ENCODE measurements around the gene MTCP1. TPM values are rescaled to one million over a fixed set of nuclear protein-coding genes. Genes with fewer than 3 reads are reported as not detected.

MTCP1 gene
- total and polyA plus RNA-seq, 8 donors, result 2.8 to 42.2 (median 15.5) TPM

DNA sequence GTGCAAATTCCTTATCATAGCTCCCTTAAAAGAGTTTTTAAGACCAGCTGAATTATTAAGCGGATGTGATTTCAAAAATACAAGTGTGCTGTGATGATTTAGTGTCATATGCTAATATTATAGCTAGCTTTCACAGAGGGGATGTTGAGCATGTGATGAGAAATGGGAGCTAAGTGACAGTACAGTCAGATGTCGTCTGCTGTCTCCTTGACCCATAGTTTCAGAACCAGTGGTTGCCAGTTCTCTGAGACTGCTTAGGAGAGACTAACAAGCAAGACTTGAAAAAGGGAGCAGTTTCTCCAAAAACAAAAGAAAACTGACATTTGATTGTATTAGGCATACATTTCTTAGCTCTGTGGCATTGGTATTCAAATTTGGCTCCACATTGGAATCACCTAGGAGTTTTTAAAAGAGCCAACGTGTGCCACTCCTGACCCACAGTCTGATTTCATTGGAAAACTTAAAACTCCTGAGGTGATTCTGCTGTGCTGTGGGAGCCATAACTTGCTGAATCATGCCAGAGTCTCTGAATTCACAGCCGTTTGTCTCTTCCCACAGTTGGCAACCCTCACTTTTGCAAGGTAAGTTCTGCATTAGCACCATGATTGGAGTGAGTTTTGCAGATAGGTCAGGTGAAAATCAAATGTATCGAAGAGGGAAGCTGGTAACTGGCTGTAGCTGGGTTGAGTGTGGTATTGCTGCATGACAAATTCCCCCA is 24.0 kb downstream of the MTCP1 start:
- Histone ChIP-seq H3K9me3 (no peaks in the 10 kb centered on the region), H3K4me3 (no peak overlapping the region), H3K27me3 (no peaks in the 10 kb centered on the region), H3K36me3 (peaks cover 0 to 26% (median 16%) of the 10 kb centered on the region in 4 donors), H3K27ac (no peak overlapping the region), H3K4me1 (no peaks in the 10 kb centered on the region)
- 66 to 96% (median 92%) methylated on average over 5 of the region's 5 CpGs for WGBS, 5 donors
- TF ChIP-seq POLR2AphosphoS5 (IDR thresholded peaks at IDR 0.05) (no peak), EP300 (IDR thresholded peaks at IDR 0.05) (no peak), POLR2A (IDR thresholded peaks at IDR 0.05) (no peak)
- TF ChIP-seq, protein P1, sequence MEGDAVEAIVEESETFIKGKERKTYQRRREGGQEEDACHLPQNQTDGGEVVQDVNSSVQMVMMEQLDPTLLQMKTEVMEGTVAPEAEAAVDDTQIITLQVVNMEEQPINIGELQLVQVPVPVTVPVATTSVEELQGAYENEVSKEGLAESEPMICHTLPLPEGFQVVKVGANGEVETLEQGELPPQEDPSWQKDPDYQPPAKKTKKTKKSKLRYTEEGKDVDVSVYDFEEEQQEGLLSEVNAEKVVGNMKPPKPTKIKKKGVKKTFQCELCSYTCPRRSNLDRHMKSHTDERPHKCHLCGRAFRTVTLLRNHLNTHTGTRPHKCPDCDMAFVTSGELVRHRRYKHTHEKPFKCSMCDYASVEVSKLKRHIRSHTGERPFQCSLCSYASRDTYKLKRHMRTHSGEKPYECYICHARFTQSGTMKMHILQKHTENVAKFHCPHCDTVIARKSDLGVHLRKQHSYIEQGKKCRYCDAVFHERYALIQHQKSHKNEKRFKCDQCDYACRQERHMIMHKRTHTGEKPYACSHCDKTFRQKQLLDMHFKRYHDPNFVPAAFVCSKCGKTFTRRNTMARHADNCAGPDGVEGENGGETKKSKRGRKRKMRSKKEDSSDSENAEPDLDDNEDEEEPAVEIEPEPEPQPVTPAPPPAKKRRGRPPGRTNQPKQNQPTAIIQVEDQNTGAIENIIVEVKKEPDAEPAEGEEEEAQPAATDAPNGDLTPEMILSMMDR (IDR thresholded peaks at IDR 0.05), result no peak
- intact Hi-C loops (cut with DNase I; ENCODE audit: low total_unique reads), result no loop called here
- no peak for DNase-seq

DNA sequence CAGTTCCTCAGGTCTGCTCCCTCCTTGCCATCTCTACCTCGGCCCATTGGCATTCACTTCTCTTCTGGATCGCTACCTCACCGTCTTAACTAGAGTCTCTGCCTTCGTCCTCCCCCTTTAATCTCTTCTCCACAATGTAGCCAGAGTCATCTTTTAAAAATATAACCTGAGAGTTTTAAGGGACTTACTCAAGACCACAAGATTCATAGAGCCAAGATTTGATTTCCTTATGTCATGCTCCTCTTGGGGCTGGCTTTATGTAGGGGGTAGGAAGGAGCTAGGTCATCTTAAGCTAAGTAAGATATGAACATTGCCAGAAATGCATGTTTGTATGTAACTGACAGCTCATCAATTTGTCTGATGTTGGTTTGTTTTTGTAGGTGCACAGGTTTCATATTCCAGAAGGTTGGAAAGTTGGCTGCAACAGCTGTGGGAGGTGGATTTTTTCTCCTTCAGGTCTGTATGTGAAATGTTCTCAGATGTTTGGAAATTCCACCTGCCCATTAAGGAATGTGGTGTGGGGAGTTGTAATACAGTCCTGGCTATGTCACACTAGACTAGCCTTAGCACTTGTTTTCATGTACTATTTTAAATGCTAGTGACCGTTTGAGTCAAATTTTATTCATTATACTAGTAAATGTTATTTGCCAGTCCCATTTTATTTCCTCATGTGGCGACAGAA is 24.7 kb downstream of the MTCP1 start:
- Histone ChIP-seq H3K9me3 (no peaks in the 10 kb centered on the region), H3K36me3 (peaks cover 0 to 19% (median 13%) of the 10 kb centered on the region in 4 donors), H3K4me3 (no peak overlapping the region), H3K27me3 (no peaks in the 10 kb centered on the region), H3K27ac (no peak overlapping the region), H3K4me1 (no peaks in the 10 kb centered on the region)
- DNase-seq, result no peak
- TF ChIP-seq EP300 (IDR thresholded peaks at IDR 0.05) (no peak), POLR2A (IDR thresholded peaks at IDR 0.05) (no peak)
- TF ChIP-seq, protein P1 (IDR thresholded peaks at IDR 0.05), result no peak
- 70 to 92% (median 85%) methylated on average over 6 of the region's 6 CpGs for WGBS, 5 donors
- intact Hi-C loops (cut with DNase I; ENCODE audit: low total_unique reads), result no loop called here

DNA sequence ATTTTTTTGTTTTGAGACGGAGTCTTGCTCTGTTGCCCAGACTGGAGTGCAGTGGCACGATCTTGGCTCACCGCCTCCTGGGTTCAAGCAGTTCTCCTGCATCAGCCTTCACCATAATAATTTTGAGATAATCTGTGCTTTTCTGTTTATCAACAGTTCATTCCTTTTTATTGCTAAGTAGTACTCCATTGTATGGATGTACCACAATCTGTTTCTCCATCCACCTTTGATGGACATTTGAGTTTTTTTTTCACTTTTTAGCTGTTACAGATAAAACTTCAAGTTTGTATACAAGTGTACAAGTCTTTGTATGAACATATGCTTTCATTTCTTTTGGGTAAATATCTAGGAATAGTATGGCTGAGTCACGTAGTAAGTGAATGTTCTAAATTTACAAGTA is 35.2 kb downstream of the MTCP1 start:
- H3K4me3 ChIP-seq, result no peak overlapping the region
- no peak for DNase-seq
- peaks cover 0 to 4% (median 0%) of the 10 kb centered on the region in 4 donors for H3K9me3 ChIP-seq
- intact Hi-C loops (cut with DNase I; ENCODE audit: low total_unique reads), result no loop called here
- TF ChIP-seq, protein P1 (IDR thresholded peaks at IDR 0.05), result no peak
- TF ChIP-seq EP300 (IDR thresholded peaks at IDR 0.05) (no peak), POLR2AphosphoS5 (IDR thresholded peaks at IDR 0.05) (no peak)
- H3K27me3 ChIP-seq, result no peaks in the 10 kb centered on the region
- H3K4me1 ChIP-seq, result peaks cover 0 to 8% (median 0%) of the 10 kb centered on the region in 4 donors
- 92 to 100% (median 96%) methylated on average over 4 of the region's 4 CpGs for WGBS, 5 donors
- peaks cover 0 to 17% (median 13%) of the 10 kb centered on the region in 4 donors for H3K36me3 ChIP-seq
- no peak overlapping the region for H3K27ac ChIP-seq

DNA sequence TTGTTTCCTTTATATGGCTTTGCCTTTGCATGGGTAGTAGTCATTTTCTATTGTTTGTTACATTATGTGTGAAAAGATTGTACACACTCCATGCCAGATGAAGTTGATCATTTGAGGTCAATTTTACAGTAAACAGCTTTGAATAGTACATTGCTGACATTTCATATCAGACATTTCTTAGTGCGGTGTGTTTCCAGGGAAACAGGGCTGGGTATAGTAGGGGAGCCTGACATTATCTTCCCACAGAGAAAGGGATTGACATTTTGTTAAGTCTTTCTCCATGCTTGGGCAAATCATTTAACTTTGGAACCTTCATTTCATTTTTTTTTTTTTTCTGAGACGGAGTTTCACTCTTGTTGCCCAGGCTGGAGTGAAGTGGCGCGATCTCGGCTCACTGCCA is 39.3 kb downstream of the MTCP1 start:
- Histone ChIP-seq H3K4me3 (no peak overlapping the region), H3K27ac (no peak overlapping the region), H3K36me3 (peaks cover 0 to 17% (median 13%) of the 10 kb centered on the region in 4 donors), H3K9me3 (peaks cover 0 to 9% (median 0%) of the 10 kb centered on the region in 4 donors), H3K27me3 (no peaks in the 10 kb centered on the region), H3K4me1 (peaks cover 0 to 22% (median 10%) of the 10 kb centered on the region in 4 donors)
- WGBS, 5 donors, result 63 to 90% (median 78%) methylated on average over 5 of the region's 5 CpGs
- TF ChIP-seq EP300 (IDR thresholded peaks at IDR 0.05) (no peak), POLR2A (IDR thresholded peaks at IDR 0.05) (no peak), POLR2AphosphoS5 (IDR thresholded peaks at IDR 0.05) (no peak)
- TF ChIP-seq, protein P1 (IDR thresholded peaks at IDR 0.05), result no peak
- intact Hi-C loops (cut with DNase I; ENCODE audit: low total_unique reads), result no loop called here
- no peak for DNase-seq

Data from stomach (tissue), 9 donors.